ENCODE results near the gene SH3BGR.

DNA sequence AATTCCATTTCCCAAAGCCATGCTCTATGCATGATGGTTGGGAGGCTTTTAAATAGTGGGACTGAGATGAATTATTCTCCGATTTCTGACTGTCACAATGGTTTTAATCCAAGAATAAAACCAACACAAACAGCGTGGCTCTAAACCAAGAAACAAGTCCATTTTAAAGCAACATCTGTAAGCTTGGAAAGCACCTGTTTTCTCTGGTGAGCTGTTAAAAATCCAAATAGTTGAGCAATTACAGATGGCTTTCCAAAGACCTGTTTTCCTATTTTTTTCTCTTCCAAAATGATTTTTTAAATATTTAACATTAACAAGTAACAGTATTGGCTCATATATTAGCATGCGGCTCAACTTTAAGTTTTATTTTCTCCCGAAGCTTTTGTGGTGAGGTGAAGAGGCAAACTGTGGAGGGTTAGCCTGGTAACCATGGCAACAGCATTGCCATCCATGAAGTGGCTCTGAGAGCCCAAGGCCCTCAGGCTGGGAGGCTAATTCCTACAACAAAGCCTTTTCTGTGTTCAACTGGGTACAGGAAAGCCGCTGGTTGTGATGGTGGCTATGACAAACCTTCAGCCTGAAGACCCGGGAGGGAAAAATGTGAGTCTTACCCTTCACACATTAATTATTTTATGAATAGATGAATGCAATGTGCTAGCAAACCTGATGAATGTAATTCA is 104.3 kb downstream of the SH3BGR start:
- no peak for TF ChIP-seq POLR2A (IDR thresholded peaks at IDR 0.05)
- TF ChIP-seq, protein P1, sequence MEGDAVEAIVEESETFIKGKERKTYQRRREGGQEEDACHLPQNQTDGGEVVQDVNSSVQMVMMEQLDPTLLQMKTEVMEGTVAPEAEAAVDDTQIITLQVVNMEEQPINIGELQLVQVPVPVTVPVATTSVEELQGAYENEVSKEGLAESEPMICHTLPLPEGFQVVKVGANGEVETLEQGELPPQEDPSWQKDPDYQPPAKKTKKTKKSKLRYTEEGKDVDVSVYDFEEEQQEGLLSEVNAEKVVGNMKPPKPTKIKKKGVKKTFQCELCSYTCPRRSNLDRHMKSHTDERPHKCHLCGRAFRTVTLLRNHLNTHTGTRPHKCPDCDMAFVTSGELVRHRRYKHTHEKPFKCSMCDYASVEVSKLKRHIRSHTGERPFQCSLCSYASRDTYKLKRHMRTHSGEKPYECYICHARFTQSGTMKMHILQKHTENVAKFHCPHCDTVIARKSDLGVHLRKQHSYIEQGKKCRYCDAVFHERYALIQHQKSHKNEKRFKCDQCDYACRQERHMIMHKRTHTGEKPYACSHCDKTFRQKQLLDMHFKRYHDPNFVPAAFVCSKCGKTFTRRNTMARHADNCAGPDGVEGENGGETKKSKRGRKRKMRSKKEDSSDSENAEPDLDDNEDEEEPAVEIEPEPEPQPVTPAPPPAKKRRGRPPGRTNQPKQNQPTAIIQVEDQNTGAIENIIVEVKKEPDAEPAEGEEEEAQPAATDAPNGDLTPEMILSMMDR (IDR thresholded peaks at IDR 0.05 in 4 of 5, conservative IDR thresholded peaks at IDR 0.05 in 1 of 5) = no peak
